Body of pancreas (tissue), 4 donors: ENCODE results near the gene TRMT61A.

ENCODE experiments used
- CTCF ChIP-seq, 7 experiments: fragments of 450-650 bp in 4 of 7; fragments of 200-600 bp in 3 of 7; sonication (generic) in 3 of 7; IDR thresholded peaks; one replicate each; pipeline ENCODE4 v1.5.1; 2016 to 2019; ENCODE audit warnings: antibody characterized with exemption in 7 of 7
- POLR2A ChIP-seq, 3 donors: fragments of 450-650 bp; IDR thresholded peaks; one replicate each; pipeline ENCODE4 v1.6.1; 2016; ENCODE audit warnings: antibody characterized with exemption in 3 of 3, mild to moderate bottlenecking in 2 of 3

- TF ChIP-seq CTCF (IDR thresholded peaks at IDR 0.05) (peak in 2 of 7 experiments; percentile 24 to 25), POLR2A (IDR thresholded peaks at IDR 0.05) (peak; percentile 65 to 85 (median 82))
Observed at GRCh38 chr14:103562429-103563225, 33.6 kb downstream of the TRMT61A start, which contains the start of the genes BAG5 and COA8.
